Measurements from ENCODE around the gene RSRC2.

RSRC2 gene

DNA sequence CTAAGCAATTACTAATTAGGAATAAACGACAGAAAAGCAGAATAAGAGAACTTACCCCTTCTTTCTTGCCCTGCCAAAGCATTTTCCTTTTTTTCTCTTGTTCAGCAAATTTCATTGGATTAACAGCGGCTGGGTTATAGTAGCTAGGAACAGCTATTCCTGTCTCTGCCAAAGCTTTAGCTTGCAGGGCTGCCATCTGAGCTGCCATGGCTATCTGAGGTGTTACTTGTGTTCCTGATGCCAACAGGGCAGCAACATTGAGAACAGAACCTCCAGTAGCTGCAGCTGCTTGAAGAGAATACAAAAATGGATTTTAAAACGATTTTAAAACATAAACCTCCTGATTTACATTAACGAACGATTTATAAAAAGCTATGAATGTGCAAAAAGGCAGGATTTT lies 18.6 kb downstream of the RSRC2 start:
- POLR2A ChIA-PET, result interaction anchor here (1.2 kb wide), 1 partner anchor 19 kb away, joined by 3 read pairs; the partner anchor contains the start of genes KNTC1 and RSRC2
- TF ChIP-seq FOXM1 (IDR thresholded peaks at IDR 0.05; ENCODE audit: borderline replicate concordance), result no peak
- no peak for TF ChIP-seq SP1 (IDR thresholded peaks at IDR 0.05)
- no peak for TF ChIP-seq SUZ12 (IDR thresholded peaks at IDR 0.05)
- TF ChIP-seq ARNT (IDR thresholded peaks at IDR 0.05), result no peak
- TF ChIP-seq TARDBP (IDR thresholded peaks at IDR 0.05), result no peak
- TF ChIP-seq, protein P1, sequence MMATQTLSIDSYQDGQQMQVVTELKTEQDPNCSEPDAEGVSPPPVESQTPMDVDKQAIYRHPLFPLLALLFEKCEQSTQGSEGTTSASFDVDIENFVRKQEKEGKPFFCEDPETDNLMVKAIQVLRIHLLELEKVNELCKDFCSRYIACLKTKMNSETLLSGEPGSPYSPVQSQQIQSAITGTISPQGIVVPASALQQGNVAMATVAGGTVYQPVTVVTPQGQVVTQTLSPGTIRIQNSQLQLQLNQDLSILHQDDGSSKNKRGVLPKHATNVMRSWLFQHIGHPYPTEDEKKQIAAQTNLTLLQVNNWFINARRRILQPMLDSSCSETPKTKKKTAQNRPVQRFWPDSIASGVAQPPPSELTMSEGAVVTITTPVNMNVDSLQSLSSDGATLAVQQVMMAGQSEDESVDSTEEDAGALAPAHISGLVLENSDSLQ (IDR thresholded peaks at IDR 0.05), result no peak
- no peak for TF ChIP-seq ZNF384 (IDR thresholded peaks at IDR 0.05)
- no peak for TF ChIP-seq L3MBTL2 (conservative IDR thresholded peaks at IDR 0.05)
- no peak for TF ChIP-seq FOXA1 (IDR thresholded peaks at IDR 0.05)
- TF ChIP-seq NFRKB (IDR thresholded peaks at IDR 0.05), result no peak
- no peak for DNase-seq (ENCODE audit: extremely low spot score)
- CTCF ChIA-PET, result no interaction called here

DNA sequence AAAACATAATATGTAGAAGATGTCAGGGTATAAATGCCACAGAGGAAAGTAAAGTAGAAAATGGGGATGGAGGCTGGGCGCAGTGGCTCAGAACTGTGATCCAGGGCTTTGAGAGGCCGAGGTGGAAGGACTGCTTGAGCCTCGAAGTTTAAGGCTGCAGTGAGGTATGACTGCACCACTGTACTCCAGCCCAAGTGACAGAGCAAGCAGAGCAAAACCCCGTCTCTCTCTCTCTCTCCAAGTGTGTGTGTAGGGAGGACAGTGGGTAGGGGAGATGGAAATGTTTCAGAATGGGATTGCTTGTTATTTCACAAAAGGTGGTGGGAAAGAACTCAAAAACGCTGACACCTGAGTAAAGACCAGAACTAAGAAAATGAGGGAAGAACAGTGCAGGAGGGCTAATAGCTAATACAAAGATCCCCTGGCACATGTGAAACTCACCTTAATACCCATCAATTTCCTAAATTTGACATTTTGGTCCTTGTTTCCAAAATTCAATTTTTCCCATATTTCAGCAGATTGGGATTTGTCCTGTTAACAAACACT lies 20.3 kb downstream of the RSRC2 start:
- TF ChIP-seq FOXM1 (IDR thresholded peaks at IDR 0.05; ENCODE audit: borderline replicate concordance), result no peak
- no peak for TF ChIP-seq ELF4 (IDR thresholded peaks at IDR 0.05)
- no peak for TF ChIP-seq L3MBTL2 (conservative IDR thresholded peaks at IDR 0.05)
- no peak for TF ChIP-seq ZNF384 (IDR thresholded peaks at IDR 0.05)
- no peak for TF ChIP-seq TARDBP (IDR thresholded peaks at IDR 0.05)
- TF ChIP-seq LEF1 (IDR thresholded peaks at IDR 0.05; ENCODE audit: borderline replicate concordance), result no peak
- no peak for TF ChIP-seq NFRKB (IDR thresholded peaks at IDR 0.05)
- TF ChIP-seq BHLHE40 (IDR thresholded peaks at IDR 0.05; ENCODE audit: borderline replicate concordance), result no peak
- TF ChIP-seq, protein P1 (IDR thresholded peaks at IDR 0.05), result no peak
- no peak for TF ChIP-seq SP1 (IDR thresholded peaks at IDR 0.05)
- POLR2A ChIA-PET, result no interaction called here
- no peak for DNase-seq (ENCODE audit: extremely low spot score)
- CTCF ChIA-PET, result no interaction called here

DNA sequence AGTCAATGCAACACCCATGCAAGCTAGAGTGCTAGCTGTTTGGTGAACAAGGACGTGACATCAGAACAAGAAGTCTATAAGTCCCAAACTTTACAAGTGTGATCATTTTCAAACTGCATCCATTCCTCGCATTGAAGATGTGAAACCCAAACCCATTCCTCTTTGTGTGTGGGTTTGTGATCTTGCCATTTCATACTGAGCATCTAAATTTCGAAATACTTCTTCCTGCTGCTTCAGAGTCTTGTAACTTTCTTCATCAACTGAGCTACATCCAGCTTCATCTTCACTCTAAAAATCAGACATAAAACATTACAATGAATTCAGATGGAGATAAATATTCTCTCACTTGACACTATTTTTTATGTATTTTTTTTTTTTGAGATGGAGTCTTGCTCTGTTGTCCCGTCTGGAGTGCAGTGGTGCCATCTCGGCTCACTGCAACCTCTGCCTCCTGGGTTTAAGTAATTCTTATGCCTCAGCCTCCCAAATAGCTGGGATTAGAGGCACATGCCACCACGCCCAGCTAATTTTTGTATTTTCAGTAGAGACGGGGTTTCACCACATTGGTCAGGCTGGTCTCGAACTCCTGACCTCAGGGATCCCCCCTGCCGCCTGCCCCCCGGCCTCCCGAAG lies 21.2 kb downstream of the RSRC2 start:
- CTCF ChIA-PET, result no interaction called here
- POLR2A ChIA-PET, result interaction anchor here (1.6 kb wide), 1 partner anchor 21 kb away, joined by 8 read pairs; the partner anchor contains the start of genes KNTC1 and RSRC2
- TF ChIP-seq SUZ12 (IDR thresholded peaks at IDR 0.05) (no peak), TARDBP (IDR thresholded peaks at IDR 0.05) (no peak), L3MBTL2 (conservative IDR thresholded peaks at IDR 0.05) (no peak), SP1 (IDR thresholded peaks at IDR 0.05) (no peak), FOXM1 (IDR thresholded peaks at IDR 0.05; ENCODE audit: borderline replicate concordance) (no peak), ARNT (IDR thresholded peaks at IDR 0.05) (no peak), ELF4 (IDR thresholded peaks at IDR 0.05) (no peak), HDGF (IDR thresholded peaks at IDR 0.05; ENCODE audit: borderline replicate concordance) (no peak), BHLHE40 (IDR thresholded peaks at IDR 0.05; ENCODE audit: borderline replicate concordance) (no peak), LEF1 (IDR thresholded peaks at IDR 0.05; ENCODE audit: borderline replicate concordance) (no peak)
- TF ChIP-seq, protein P1 (IDR thresholded peaks at IDR 0.05), result no peak
- DNase-seq (ENCODE audit: extremely low spot score), result no peak

DNA sequence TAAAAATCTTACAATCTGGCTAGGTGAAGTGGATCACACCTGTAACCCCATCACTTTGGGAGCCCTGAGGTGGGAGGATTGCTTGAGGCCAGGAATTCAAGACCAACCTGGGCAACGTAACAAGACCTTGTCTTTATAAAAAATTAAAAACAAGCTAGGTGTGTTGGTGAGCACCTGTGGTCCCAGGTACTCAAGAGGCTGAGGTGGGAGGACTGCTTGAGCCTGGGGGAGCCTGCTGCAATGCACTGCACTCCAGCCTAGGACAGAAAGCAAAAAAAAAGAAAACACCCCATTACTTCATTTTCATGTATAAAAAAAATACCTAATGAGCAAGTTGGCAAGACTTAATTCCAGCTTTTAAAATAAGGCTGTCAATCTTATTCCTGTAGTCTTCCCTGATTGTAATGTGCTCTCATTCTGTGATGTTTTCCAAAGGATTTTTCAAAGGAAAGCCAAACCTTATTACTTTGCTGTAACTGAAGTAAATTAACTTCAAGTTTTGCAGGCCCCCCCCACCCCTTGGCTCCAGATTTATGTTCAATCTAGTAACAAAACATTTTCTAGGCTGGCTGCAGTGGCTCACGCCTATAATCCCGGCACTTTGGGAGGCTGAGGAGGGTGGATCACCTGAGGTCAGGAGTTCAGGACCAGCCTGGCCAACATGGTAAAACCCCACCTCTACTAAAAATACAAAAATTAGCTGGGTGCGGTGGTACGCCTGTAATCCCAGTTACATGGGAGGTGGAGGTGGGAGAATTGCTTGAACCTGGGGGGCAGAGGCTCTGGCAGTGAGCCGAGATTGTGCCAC lies 22.7 kb downstream of the RSRC2 start:
- TF ChIP-seq HDGF (IDR thresholded peaks at IDR 0.05; ENCODE audit: borderline replicate concordance) (no peak), ARNT (IDR thresholded peaks at IDR 0.05) (no peak), SP1 (IDR thresholded peaks at IDR 0.05) (no peak), LEF1 (IDR thresholded peaks at IDR 0.05; ENCODE audit: borderline replicate concordance) (no peak), ZNF384 (IDR thresholded peaks at IDR 0.05) (no peak), ELF4 (IDR thresholded peaks at IDR 0.05) (no peak), FOXM1 (IDR thresholded peaks at IDR 0.05; ENCODE audit: borderline replicate concordance) (no peak), FOXK2 (IDR thresholded peaks at IDR 0.05) (no peak)
- TF ChIP-seq, protein P1 (IDR thresholded peaks at IDR 0.05), result no peak
- DNase-seq (ENCODE audit: extremely low spot score), result no peak
- CTCF ChIA-PET, result interaction anchor here (1.1 kb wide), 1 partner anchor 20 kb away, joined by 3 read pairs; no protein-coding TSS in a partner anchor

DNA sequence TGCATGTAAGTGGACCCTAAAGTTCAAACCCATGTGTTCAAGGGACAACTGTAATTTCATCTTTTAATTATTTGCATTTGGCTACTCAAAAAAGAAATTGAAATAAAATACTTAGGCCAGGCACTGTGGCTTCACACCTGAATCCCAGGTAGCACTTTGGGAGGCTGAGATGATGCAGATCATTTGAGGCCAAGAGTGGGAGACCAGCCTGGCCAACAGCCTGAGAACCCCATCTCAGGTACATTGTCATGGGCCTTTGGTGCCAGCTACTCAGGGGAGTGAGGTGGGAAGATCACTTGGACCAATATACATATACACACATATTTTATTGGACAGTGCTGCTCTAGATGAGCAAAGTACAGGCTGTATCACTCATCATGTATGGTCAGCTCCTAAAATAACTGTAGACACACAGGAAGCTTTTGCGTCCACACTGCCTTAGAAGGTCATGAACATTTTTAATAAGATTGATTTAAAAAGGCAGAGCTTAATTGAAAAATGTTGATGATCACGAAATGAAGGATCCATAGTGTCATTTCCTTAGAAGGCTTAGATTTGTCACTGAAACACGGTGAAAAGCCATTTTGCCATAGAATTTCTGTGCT lies 23.5 kb downstream of the RSRC2 start:
- DNase-seq (ENCODE audit: extremely low spot score), result no peak
- no peak for TF ChIP-seq FOXK2 (IDR thresholded peaks at IDR 0.05)
- no peak for TF ChIP-seq LEF1 (IDR thresholded peaks at IDR 0.05; ENCODE audit: borderline replicate concordance)
- TF ChIP-seq TARDBP (IDR thresholded peaks at IDR 0.05), result no peak
- no peak for TF ChIP-seq ELF4 (IDR thresholded peaks at IDR 0.05)
- no peak for TF ChIP-seq SUZ12 (IDR thresholded peaks at IDR 0.05)
- TF ChIP-seq HDGF (IDR thresholded peaks at IDR 0.05; ENCODE audit: borderline replicate concordance), result no peak
- no peak for TF ChIP-seq ARNT (IDR thresholded peaks at IDR 0.05)
- CTCF ChIA-PET, result interaction anchor here (1.1 kb wide), 1 partner anchor 19 kb away, joined by 3 read pairs; no protein-coding TSS in a partner anchor
- POLR2A ChIA-PET, result interaction anchor here (1.0 kb wide), 1 partner anchor 104 kb away, joined by 5 read pairs; no protein-coding TSS in a partner anchor

More for the DNA sequence above, 22.7 kb downstream of the RSRC2 start:
- POLR2A ChIA-PET, result interaction anchor here (1.0 kb wide), 1 partner anchor 104 kb away, joined by 5 read pairs; no protein-coding TSS in a partner anchor

Data from HEK293T (cell line).